HEK293 (cell line): ENCODE results near the gene ATP5ME.
A peak's percentile ranks its signal among the peaks of the same experiment; 100 is the strongest.

Experiments
- CTCF ChIA-PET: fragments of 350-600 bp; formaldehyde crosslinking; extraction: SDS; loops from one replicate; lab custom pipeline; 2021; ENCODE audit warnings: antibody characterized with exemption; lab: Yijun Ruan, JAX
- POLR2A ChIA-PET: fragments of 300-600 bp; formaldehyde crosslinking; extraction: SDS; loops from one replicate; lab custom pipeline; 2020; ENCODE audit warnings: antibody characterized with exemption, inconsistent platforms; lab: Yijun Ruan, JAX
- H3K27ac ChIP-seq: fragments of 200-500 bp; sonication (Bioruptor generic); 2 replicates; pipeline ENCODE4 v1.5.1; 2014; ENCODE audit warnings: low read depth, low read length, control low read depth, inconsistent platforms; ENCODE audit errors: extremely low read depth
- H3K36me3 ChIP-seq, 2 experiments: fragments of 200-500 bp in 1 of 2; sonication (Bioruptor generic) in 1 of 2; 1 replicate in 1 of 2; 2 replicates in 1 of 2; pipeline ENCODE4 v1.5.1; 2014 to 2017; ENCODE audit warnings: inconsistent platforms in 2 of 2, low read length in 2 of 2; ENCODE audit not compliant: control insufficient read depth in 2 of 2, insufficient read depth in 1 of 2
- H3K4me1 ChIP-seq: fragments of 200-500 bp; sonication (Bioruptor generic); 2 replicates; pipeline ENCODE4 v1.5.1; 2014; ENCODE audit warnings: mild to moderate bottlenecking, low read length, inconsistent platforms; ENCODE audit not compliant: control insufficient read depth, insufficient read depth
- H3K4me3 ChIP-seq: 2 replicates; pipeline ENCODE4 v1.5.1; 2011; ENCODE audit warnings: low read depth, mild to moderate bottlenecking, control low read depth, low read length, moderate library complexity
- H3K9me3 ChIP-seq: fragments of 200-500 bp; sonication (Bioruptor generic); 2 replicates; pipeline ENCODE4 v1.5.1; 2014; ENCODE audit warnings: low read depth, low read length, inconsistent platforms; ENCODE audit not compliant: control insufficient read depth, insufficient read depth
- GLI2 ChIP-seq: fragments of 450-650 bp; formaldehyde crosslinking; IDR thresholded peaks from 2 replicates; pipeline ENCODE4; 2017; ENCODE audit warnings: missing biosample characterization, missing genetic modification characterization, low read depth, borderline replicate concordance
- GLIS2 ChIP-seq: fragments of 450-650 bp; formaldehyde crosslinking; IDR thresholded peaks from 2 replicates; pipeline ENCODE4 v1.5.1; 2016; ENCODE audit warnings: missing biosample characterization, missing genetic modification characterization
- HOXD13 ChIP-seq: sonication (generic); formaldehyde crosslinking; IDR thresholded peaks from 2 replicates; pipeline ENCODE4 v1.8.0; 2022; ENCODE audit warnings: missing genetic modification reagents, borderline replicate concordance
- KLF10 ChIP-seq: fragments of 450-650 bp; IDR thresholded peaks from 2 replicates; pipeline ENCODE4 v1.5.1; 2018; ENCODE audit warnings: missing biosample characterization, mild to moderate bottlenecking, missing genetic modification characterization
- KLF9 ChIP-seq: fragments of 450-650 bp; formaldehyde crosslinking; IDR thresholded peaks from 2 replicates; pipeline ENCODE4 v1.5.1; 2016; ENCODE audit warnings: missing biosample characterization, missing genetic modification characterization, low read depth
- PRDM1 ChIP-seq: fragments of 450-650 bp; formaldehyde crosslinking; IDR thresholded peaks from 2 replicates; pipeline ENCODE4; 2016; ENCODE audit warnings: missing biosample characterization, missing genetic modification characterization
- REPIN1 ChIP-seq: fragments of 450-650 bp; formaldehyde crosslinking; IDR thresholded peaks from 2 replicates; pipeline ENCODE4 v1.5.1; 2017; ENCODE audit warnings: missing biosample characterization, missing genetic modification characterization, low read depth
- SALL2 ChIP-seq: fragments of 450-650 bp; formaldehyde crosslinking; IDR thresholded peaks from 2 replicates; pipeline ENCODE4 v1.5.0; 2017; ENCODE audit warnings: missing biosample characterization, mild to moderate bottlenecking, missing genetic modification characterization, borderline replicate concordance
- ZBTB8A ChIP-seq: fragments of 450-650 bp; formaldehyde crosslinking; IDR thresholded peaks from 2 replicates; pipeline ENCODE4 v1.5.1; 2016; ENCODE audit warnings: missing biosample characterization, missing genetic modification characterization
- ZEB2 ChIP-seq: fragments of 450-650 bp; formaldehyde crosslinking; IDR thresholded peaks from 2 replicates; pipeline ENCODE4 v1.5.1; 2016; ENCODE audit warnings: missing biosample characterization, missing genetic modification characterization
- ZFHX2 ChIP-seq: fragments of 450-650 bp; formaldehyde crosslinking; conservative IDR thresholded peaks from 2 replicates; pipeline ENCODE4 v1.5.1; 2016; ENCODE audit warnings: missing biosample characterization, missing genetic modification characterization
- ZIC2 ChIP-seq: fragments of 450-650 bp; formaldehyde crosslinking; IDR thresholded peaks from 2 replicates; pipeline ENCODE4 v1.5.1; 2016; ENCODE audit warnings: missing biosample characterization, missing genetic modification characterization
- ZNF112 ChIP-seq: fragments of 450-650 bp; formaldehyde crosslinking; IDR thresholded peaks from 2 replicates; pipeline ENCODE4 v1.5.0; 2017; ENCODE audit warnings: missing biosample characterization, missing genetic modification characterization
- ZNF114 ChIP-seq: fragments of 450-650 bp; formaldehyde crosslinking; IDR thresholded peaks from 2 replicates; pipeline ENCODE4 v1.5.0; 2017; ENCODE audit warnings: missing biosample characterization, missing genetic modification characterization
- ZNF211 ChIP-seq: fragments of 450-650 bp; formaldehyde crosslinking; IDR thresholded peaks from 2 replicates; pipeline ENCODE4 v1.5.1; 2016; ENCODE audit warnings: low read depth, missing biosample characterization, missing genetic modification characterization
- ZNF24 ChIP-seq: fragments of 450-650 bp; formaldehyde crosslinking; IDR thresholded peaks from 2 replicates; pipeline ENCODE4 v1.5.1; 2016; ENCODE audit warnings: missing biosample characterization, missing genetic modification characterization
- ZNF341 ChIP-seq: fragments of 450-650 bp; formaldehyde crosslinking; IDR thresholded peaks from 2 replicates; pipeline ENCODE4; 2016; ENCODE audit warnings: low read depth, missing biosample characterization, missing genetic modification characterization
- ZNF354C ChIP-seq: fragments of 450-650 bp; formaldehyde crosslinking; IDR thresholded peaks from 2 replicates; pipeline ENCODE4 v1.5.1; 2016; ENCODE audit warnings: missing biosample characterization, missing genetic modification characterization, low read depth, borderline replicate concordance
- ZNF521 ChIP-seq: fragments of 450-650 bp; formaldehyde crosslinking; IDR thresholded peaks from 2 replicates; pipeline ENCODE4 v1.5.1; 2017; ENCODE audit warnings: missing biosample characterization, mild to moderate bottlenecking, missing genetic modification characterization
- ZNF544 ChIP-seq: fragments of 450-650 bp; formaldehyde crosslinking; IDR thresholded peaks from 2 replicates; pipeline ENCODE4 v1.5.0; 2017; ENCODE audit warnings: missing biosample characterization, missing genetic modification characterization
- ZNF580 ChIP-seq: fragments of 450-650 bp; formaldehyde crosslinking; IDR thresholded peaks from 2 replicates; pipeline ENCODE4 v1.5.1; 2016; ENCODE audit warnings: missing biosample characterization, missing genetic modification characterization
- ZNF670 ChIP-seq: fragments of 450-650 bp; formaldehyde crosslinking; IDR thresholded peaks from 2 replicates; pipeline ENCODE4 v1.5.1; 2016; ENCODE audit warnings: missing biosample characterization, missing genetic modification characterization, low read depth
- ZNF768 ChIP-seq: fragments of 450-650 bp; formaldehyde crosslinking; IDR thresholded peaks from 2 replicates; pipeline ENCODE4 v1.5.1; 2018; ENCODE audit warnings: missing biosample characterization, mild to moderate bottlenecking, missing genetic modification characterization
- ZNF791 ChIP-seq: fragments of 450-650 bp; formaldehyde crosslinking; IDR thresholded peaks from 2 replicates; pipeline ENCODE4 v1.5.1; 2016; ENCODE audit warnings: missing biosample characterization, missing genetic modification characterization
- TF ChIP-seq, protein P1 (sequence below): fragments of 450-650 bp; formaldehyde crosslinking; IDR thresholded peaks from 2 replicates; pipeline ENCODE4 v1.5.1; 2016; ENCODE audit warnings: missing biosample characterization, missing genetic modification characterization, low read depth

Gene ATP5ME

DNA sequence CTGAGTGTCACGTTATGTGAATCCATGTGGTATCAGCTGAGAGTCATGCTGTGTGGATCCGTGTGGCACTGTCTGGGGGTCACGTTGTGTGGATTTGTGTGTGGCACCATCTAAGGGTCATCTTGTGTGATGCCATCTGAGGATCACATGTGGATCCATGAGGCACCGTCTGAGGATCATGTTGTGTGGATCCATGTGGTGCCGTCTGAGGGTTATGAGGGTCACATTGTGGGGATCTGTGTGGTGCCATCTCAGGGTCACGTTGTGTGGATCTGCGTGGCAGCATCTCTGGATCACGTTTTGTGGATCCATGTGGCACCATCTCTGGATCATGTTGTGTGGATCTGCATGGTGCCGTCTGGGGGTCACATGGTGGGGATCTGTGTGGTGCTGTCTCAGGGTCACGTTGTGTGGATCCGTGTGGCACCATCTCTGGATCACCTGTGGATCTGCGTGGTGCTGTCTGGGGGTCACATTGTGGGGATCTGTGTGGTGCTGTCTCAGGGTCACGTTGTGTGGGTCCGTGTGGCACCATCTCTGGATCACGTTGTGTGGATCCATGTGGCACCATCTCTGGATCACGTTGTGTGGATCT, 41.8 kb downstream of the ATP5ME start (continued):
- TF ChIP-seq ZNF580 (tag by site-specific recombination), result no peak

GRCh38 chr4:630656-631055, 43.4 kb downstream of the ATP5ME start:
- H3K4me3 ChIP-seq, result no peak overlapping the region
- no peak overlapping the region for H3K27ac ChIP-seq
- POLR2A ChIA-PET, result no interaction called here
- H3K36me3 ChIP-seq, result no peaks in the 10 kb centered on the region
- H3K9me3 ChIP-seq, result no peaks in the 10 kb centered on the region
- no peak for TF ChIP-seq KLF9
- TF ChIP-seq GLIS2 (tag by site-specific recombination), result no peak
- no peak for TF ChIP-seq PRDM1 (tag by site-specific recombination)
- H3K4me1 ChIP-seq, result no peaks in the 10 kb centered on the region
- CTCF ChIA-PET, result no interaction called here

- ChIA-PET POLR2A (no interaction called here), CTCF (no interaction called here)
- no peaks in the 10 kb centered on the region for H3K9me3 ChIP-seq
- no peaks in the 10 kb centered on the region for H3K36me3 ChIP-seq
- TF ChIP-seq ZNF341, result no peak
- TF ChIP-seq ZIC2, result 0 out of 2 replicates have a peak, but pooled peaks have one; percentile 23
- H3K4me3 ChIP-seq, result no peak overlapping the region
- no peak overlapping the region for H3K27ac ChIP-seq
- no peaks in the 10 kb centered on the region for H3K4me1 ChIP-seq
Measured at GRCh38 chr4:629915-630641, 44.0 kb downstream of the ATP5ME start.

DNA sequence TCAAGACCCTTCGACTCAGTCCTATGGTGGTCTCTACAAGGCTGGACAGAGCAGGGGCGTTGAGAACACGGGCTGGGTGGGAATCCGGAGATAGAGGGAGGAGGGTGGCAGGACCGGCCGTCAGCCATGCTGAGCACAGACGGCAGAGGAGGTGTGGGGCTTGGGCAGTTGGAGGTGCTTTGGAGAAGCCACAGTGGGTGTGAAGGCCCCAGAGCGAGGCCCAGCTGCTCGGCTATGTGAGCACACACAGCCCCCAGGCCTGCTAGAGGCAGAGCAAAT, 44.5 kb downstream of the ATP5ME start:
- Histone ChIP-seq H3K36me3 (no peaks in the 10 kb centered on the region), H3K4me3 (no peak overlapping the region), H3K4me1 (no peaks in the 10 kb centered on the region), H3K27ac (no peak overlapping the region), H3K9me3 (no peaks in the 10 kb centered on the region)
- POLR2A ChIA-PET, result no interaction called here
- no peak for TF ChIP-seq REPIN1
- TF ChIP-seq ZNF768 (tag by site-specific recombination), result no peak
- TF ChIP-seq, protein P1, sequence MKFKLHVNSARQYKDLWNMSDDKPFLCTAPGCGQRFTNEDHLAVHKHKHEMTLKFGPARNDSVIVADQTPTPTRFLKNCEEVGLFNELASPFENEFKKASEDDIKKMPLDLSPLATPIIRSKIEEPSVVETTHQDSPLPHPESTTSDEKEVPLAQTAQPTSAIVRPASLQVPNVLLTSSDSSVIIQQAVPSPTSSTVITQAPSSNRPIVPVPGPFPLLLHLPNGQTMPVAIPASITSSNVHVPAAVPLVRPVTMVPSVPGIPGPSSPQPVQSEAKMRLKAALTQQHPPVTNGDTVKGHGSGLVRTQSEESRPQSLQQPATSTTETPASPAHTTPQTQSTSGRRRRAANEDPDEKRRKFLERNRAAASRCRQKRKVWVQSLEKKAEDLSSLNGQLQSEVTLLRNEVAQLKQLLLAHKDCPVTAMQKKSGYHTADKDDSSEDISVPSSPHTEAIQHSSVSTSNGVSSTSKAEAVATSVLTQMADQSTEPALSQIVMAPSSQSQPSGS (tag by site-specific recombination), result no peak
- TF ChIP-seq ZNF24 (tag by site-specific recombination), result no peak
- TF ChIP-seq ZNF791 (tag by site-specific recombination), result no peak
- TF ChIP-seq ZNF521, result no peak
- no peak for TF ChIP-seq KLF10 (tag by site-specific recombination)
- TF ChIP-seq SALL2 (tag by site-specific recombination), result no peak
- no peak for TF ChIP-seq HOXD13
- no peak for TF ChIP-seq ZNF211 (tag by site-specific recombination)
- TF ChIP-seq ZNF544 (tag by site-specific recombination), result no peak
- no peak for TF ChIP-seq ZNF670 (tag by site-specific recombination)
- no peak for TF ChIP-seq ZNF112 (tag by site-specific recombination)
- TF ChIP-seq ZNF354C (tag by site-specific recombination), result no peak
- TF ChIP-seq GLI2 (tag by site-specific recombination), result no peak
- no peak for TF ChIP-seq ZEB2 (tag by site-specific recombination)
- TF ChIP-seq ZNF114 (tag by site-specific recombination), result no peak
- no peak for TF ChIP-seq ZFHX2 (tag by site-specific recombination)
- no peak for TF ChIP-seq ZBTB8A (tag by site-specific recombination)
- CTCF ChIA-PET, result no interaction called here
